GM18858 (cell line): Measurements from ENCODE around the gene VPS37B.

Experiments
- ATAC-seq: cut with Tn5 transposase; IDR thresholded peaks from one replicate; pipeline ENCODE4 v1.9.1; 2021; ENCODE audit not compliant: unreplicated experiment

Gene VPS37B

GRCh38 chr12:122820138-122820537, 75.8 kb downstream of the VPS37B start:
- no peak for ATAC-seq

- ATAC-seq, result no peak
Measured at GRCh38 chr12:122819209-122819785, 76.6 kb downstream of the VPS37B start.
